PC-9 (cell line): ENCODE data around the gene GPLD1. TPM values are rescaled to one million over a fixed set of nuclear protein-coding genes. Genes with fewer than 3 reads are reported as not detected.
A peak's percentile ranks its signal among the peaks of the same experiment; 100 is the strongest.

Experiments used
- BruUV-seq: library from RNA; stranded (reverse); fragments of 400-500 nt; replicated peaks from 2 replicates; lab custom pipeline; 2021; lab: Mats Ljungman, UMichigan
- CTCF ChIA-PET: fragments of 300-600 bp; sonication (Branson Sonifier 250); formaldehyde crosslinking; loops from one replicate; lab custom pipeline; 2022; ENCODE audit warnings: antibody characterized with exemption; lab: Charles Lee
- POLR2A ChIA-PET: fragments of 300-600 bp; sonication (Branson Sonifier 250); formaldehyde crosslinking; loops from one replicate; lab custom pipeline; 2022; ENCODE audit warnings: antibody characterized with exemption; ENCODE audit not compliant: unreplicated experiment; lab: Charles Lee
- DNase-seq, 2 experiments: peaks; one replicate each; pipeline versions ENCODE4 v3.0.0 to v3.0.0-alpha.2; 2015 to 2022; ENCODE audit warnings: mixed read lengths in 1 of 2
- H2AFZ ChIP-seq: fragments of 200-600 bp; sonication (generic); 2 replicates; pipeline ENCODE4 v1.8.1; 2017; ENCODE audit warnings: antibody characterized with exemption
- H3F3A ChIP-seq: fragments of 200-600 bp; sonication (generic); 2 replicates; pipeline ENCODE4 v1.8.1; 2017; ENCODE audit warnings: antibody characterized with exemption, mild to moderate bottlenecking, low read depth; ENCODE audit not compliant: insufficient read depth
- H3K27ac ChIP-seq: fragments of 200-600 bp; sonication (generic); 2 replicates; pipeline ENCODE4 v1.6.1; 2016; ENCODE audit warnings: mixed run types
- H3K27me3 ChIP-seq: fragments of 200-600 bp; sonication (generic); 2 replicates; pipeline ENCODE4 v1.6.1; 2016; ENCODE audit warnings: low read depth, mixed run types; ENCODE audit not compliant: insufficient read depth
- H3K36me3 ChIP-seq: fragments of 200-600 bp; sonication (generic); 2 replicates; pipeline ENCODE4 v1.6.1; 2016; ENCODE audit warnings: low read depth, mixed run types
- H3K4me1 ChIP-seq: fragments of 200-600 bp; sonication (generic); replicated peaks from 2 replicates; pipeline ENCODE4 v1.6.1; 2016; ENCODE audit warnings: mixed run types; ENCODE audit not compliant: insufficient read depth
- H3K4me2 ChIP-seq: fragments of 200-600 bp; sonication (generic); 2 replicates; pipeline ENCODE4 v1.6.1; 2017; ENCODE audit warnings: mixed run types
- H3K4me3 ChIP-seq: fragments of 200-600 bp; sonication (generic); 2 replicates; pipeline ENCODE4 v1.6.1; 2016; ENCODE audit warnings: mixed run types
- H3K79me2 ChIP-seq: fragments of 200-600 bp; sonication (generic); 2 replicates; pipeline ENCODE4 v1.6.1; 2017; ENCODE audit warnings: low read depth, mixed run types
- H3K9me2 ChIP-seq: fragments of 200-600 bp; sonication (generic); 2 replicates; pipeline ENCODE4 v1.8.1; 2017; ENCODE audit warnings: mild to moderate bottlenecking; ENCODE audit not compliant: insufficient read depth
- H3K9me3 ChIP-seq: fragments of 200-600 bp; sonication (generic); 2 replicates; pipeline ENCODE4 v1.8.1; 2016; ENCODE audit warnings: low read depth; ENCODE audit not compliant: insufficient read depth
- H4K20me1 ChIP-seq: fragments of 200-600 bp; sonication (generic); 2 replicates; pipeline ENCODE4 v1.8.1; 2017; ENCODE audit not compliant: insufficient read depth
- EZH2 ChIP-seq: fragments of 200-600 bp; sonication (generic); IDR thresholded peaks from 2 replicates; pipeline ENCODE4 v1.8.0; 2017; ENCODE audit warnings: antibody characterized with exemption, low read depth
- intact Hi-C: fragments of 100-400 bp; cut with micrococcal nuclease; formaldehyde crosslinking; loops from one replicate; pipeline ENCODE4 v1.10.0; 2022; ENCODE audit not compliant: unreplicated experiment
- total RNA-seq: library from RNA; stranded (reverse); gene quantifications from 2 replicates; pipeline ENCODE4 v1.2.3, GENCODE V29; 2021
- TF ChIP-seq, protein P1 (sequence below): fragments of 200-600 bp; sonication (generic); conservative IDR thresholded peaks from 2 replicates; pipeline ENCODE4 v1.6.1; 2017; ENCODE audit warnings: mixed run types, antibody characterized with exemption, mild to moderate bottlenecking, moderate library complexity

Gene GPLD1
- total RNA-seq, 1 experiment from 2014 or later, result 2.0 TPM

DNA sequence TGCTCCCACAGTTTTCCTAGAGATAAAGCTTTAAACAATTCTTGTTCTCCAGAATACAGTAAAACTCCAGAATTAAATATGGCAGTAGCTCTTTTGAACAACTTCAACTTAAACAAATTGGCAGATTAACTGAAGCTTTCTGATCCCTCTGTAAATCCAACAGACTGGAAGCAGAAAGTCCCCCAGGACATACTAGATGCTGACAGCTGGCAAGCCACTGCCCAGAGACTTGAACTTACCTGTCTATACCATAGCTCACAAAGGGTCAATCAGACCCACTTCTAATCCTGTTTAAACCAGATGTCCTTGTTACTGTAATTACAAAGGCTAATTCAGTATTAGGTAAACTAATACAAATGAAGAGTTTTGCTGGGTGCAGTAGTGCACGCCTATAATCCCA is 12.3 kb downstream of the GPLD1 start:
- Histone ChIP-seq H3K4me1 (peaks cover 12% of the 10 kb centered on the region), H3K36me3 (no peaks in the 10 kb centered on the region), H2AFZ (no peak overlapping the region), H3K27ac (no peak overlapping the region), H3K27me3 (no peaks in the 10 kb centered on the region), H3K4me2 (no peak overlapping the region), H4K20me1 (no peaks in the 10 kb centered on the region), H3K9me3 (no peaks in the 10 kb centered on the region), H3K79me2 (no peaks in the 10 kb centered on the region), H3K9me2 (no peaks in the 10 kb centered on the region), H3K4me3 (no peak overlapping the region), H3F3A (peaks cover 6% of the 10 kb centered on the region; the same call in 1 of the 2 replicates)
- no peak for DNase-seq
- no peak for TF ChIP-seq EZH2
- TF ChIP-seq, protein P1, sequence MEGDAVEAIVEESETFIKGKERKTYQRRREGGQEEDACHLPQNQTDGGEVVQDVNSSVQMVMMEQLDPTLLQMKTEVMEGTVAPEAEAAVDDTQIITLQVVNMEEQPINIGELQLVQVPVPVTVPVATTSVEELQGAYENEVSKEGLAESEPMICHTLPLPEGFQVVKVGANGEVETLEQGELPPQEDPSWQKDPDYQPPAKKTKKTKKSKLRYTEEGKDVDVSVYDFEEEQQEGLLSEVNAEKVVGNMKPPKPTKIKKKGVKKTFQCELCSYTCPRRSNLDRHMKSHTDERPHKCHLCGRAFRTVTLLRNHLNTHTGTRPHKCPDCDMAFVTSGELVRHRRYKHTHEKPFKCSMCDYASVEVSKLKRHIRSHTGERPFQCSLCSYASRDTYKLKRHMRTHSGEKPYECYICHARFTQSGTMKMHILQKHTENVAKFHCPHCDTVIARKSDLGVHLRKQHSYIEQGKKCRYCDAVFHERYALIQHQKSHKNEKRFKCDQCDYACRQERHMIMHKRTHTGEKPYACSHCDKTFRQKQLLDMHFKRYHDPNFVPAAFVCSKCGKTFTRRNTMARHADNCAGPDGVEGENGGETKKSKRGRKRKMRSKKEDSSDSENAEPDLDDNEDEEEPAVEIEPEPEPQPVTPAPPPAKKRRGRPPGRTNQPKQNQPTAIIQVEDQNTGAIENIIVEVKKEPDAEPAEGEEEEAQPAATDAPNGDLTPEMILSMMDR, result no peak
- intact Hi-C loops, result no loop called here
- ChIA-PET CTCF (interaction anchor here (0.6 kb wide), 2 partner anchors 18 to 88 kb away, joined by 4 read pairs; partner anchors contain the start of gene ALDH5A1), POLR2A (no interaction called here)
- no TSS peak for BruUV-seq

- Histone ChIP-seq H3K9me3 (no peaks in the 10 kb centered on the region), H3K79me2 (no peaks in the 10 kb centered on the region), H3K4me2 (no peak overlapping the region), H3K27ac (no peak overlapping the region), H3K4me3 (no peak overlapping the region), H3K36me3 (no peaks in the 10 kb centered on the region), H3K27me3 (no peaks in the 10 kb centered on the region), H4K20me1 (no peaks in the 10 kb centered on the region), H3K9me2 (no peaks in the 10 kb centered on the region), H2AFZ (no peak overlapping the region), H3F3A (peaks cover 11% of the 10 kb centered on the region; the same call in 1 of the 2 replicates), H3K4me1 (peaks cover 17% of the 10 kb centered on the region)
- BruUV-seq, result no TSS peak
- intact Hi-C loops, result no loop called here
- ChIA-PET POLR2A (no interaction called here), CTCF (interaction anchor here (0.6 kb wide), 1 partner anchor 18 kb away, joined by 4 read pairs; the partner anchor contains the start of gene ALDH5A1)
- no peak for TF ChIP-seq EZH2
- TF ChIP-seq, protein P1, result no peak
- DNase-seq, result no peak
These were observed 12.7 kb downstream of the GPLD1 start for GRCh38 chr6:24476631-24477030.

DNA sequence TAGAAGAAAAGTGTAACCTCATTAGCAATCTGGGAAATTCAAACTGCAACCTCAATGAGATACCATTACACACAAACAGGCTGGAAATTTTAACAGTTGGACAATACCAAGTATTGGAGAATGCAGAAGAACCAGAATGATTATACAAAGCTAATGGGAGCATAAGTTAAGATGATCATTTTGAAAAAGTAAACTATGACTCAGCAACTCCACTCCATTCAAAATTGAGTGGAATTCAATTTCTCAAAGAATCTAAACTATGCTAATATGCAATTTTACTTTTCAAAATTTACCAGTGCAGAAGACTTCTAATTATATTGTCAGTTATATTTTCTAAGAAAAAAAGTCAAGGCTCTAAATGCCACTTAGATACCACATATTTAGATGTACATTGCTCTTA is 17.2 kb downstream of the GPLD1 start:
- ChIA-PET CTCF (no interaction called here), POLR2A (interaction anchor here (0.6 kb wide), 1 partner anchor 12 kb away, joined by 3 read pairs; no protein-coding TSS in a partner anchor)
- Histone ChIP-seq H3K4me3 (peak overlapping the region; percentile 10; the same call in 1 of the 2 replicates), H3K36me3 (no peaks in the 10 kb centered on the region), H3K27ac (peak overlapping the region; percentile 93), H3F3A (peaks cover 16% of the 10 kb centered on the region; the same call in 1 of the 2 replicates), H3K9me3 (no peaks in the 10 kb centered on the region), H3K4me2 (peak overlapping the region; percentile 42), H3K27me3 (no peaks in the 10 kb centered on the region), H3K4me1 (peaks cover 25% of the 10 kb centered on the region), H4K20me1 (no peaks in the 10 kb centered on the region), H2AFZ (no peak overlapping the region), H3K79me2 (no peaks in the 10 kb centered on the region), H3K9me2 (no peaks in the 10 kb centered on the region)
- TF ChIP-seq, protein P1, result no peak
- no peak for TF ChIP-seq EZH2
- BruUV-seq, result no TSS peak
- peak in 1 of 2 experiments; percentile 88 for DNase-seq
- intact Hi-C loops, result no loop called here
